HG03575 (cell line): ENCODE measurements around the gene ERGIC2.
"Not testable (repeated sequence)": the region's sequence is repeated elsewhere in the genome, so short reads cannot be mapped to it uniquely, and the experiment has no call there.

ENCODE experiments used
- ATAC-seq: cut with Tn5 transposase; IDR thresholded peaks from one replicate; pipeline ENCODE4 v1.9.1; 2021; ENCODE audit not compliant: unreplicated experiment, insufficient number of reproducible peaks, low FRiP score; ENCODE audit errors: extremely low read depth

ERGIC2 gene

GRCh38 chr12:29385194-29385593 lies 4.2 kb upstream of the ERGIC2 start:
- ATAC-seq = not testable (repeated sequence)

- no peak for ATAC-seq
These were observed 1.3 kb upstream of the ERGIC2 start for GRCh38 chr12:29382251-29382650.

- ATAC-seq = no peak
These were observed 4.9 kb downstream of the ERGIC2 start for GRCh38 chr12:29376118-29376517.

- no peak for ATAC-seq
These were observed 6.1 kb downstream of the ERGIC2 start for GRCh38 chr12:29374913-29375312.

GRCh38 chr12:29374012-29374411 lies 7.0 kb downstream of the ERGIC2 start:
- no peak for ATAC-seq

GRCh38 chr12:29365091-29365490 lies 15.9 kb downstream of the ERGIC2 start:
- ATAC-seq = no peak

- no peak for ATAC-seq
These were observed 26.0 kb downstream of the ERGIC2 start for GRCh38 chr12:29354954-29355353.

- no peak for ATAC-seq
These were observed 30.9 kb downstream of the ERGIC2 start for GRCh38 chr12:29350080-29350479.

- no peak for ATAC-seq
These were observed 34.1 kb downstream of the ERGIC2 start for GRCh38 chr12:29346769-29347421.

GRCh38 chr12:29343022-29343799 lies 37.8 kb downstream of the ERGIC2 start:
- no peak for ATAC-seq

- ATAC-seq = no peak
These were observed 43.6 kb downstream of the ERGIC2 start for GRCh38 chr12:29337325-29337724.

- no peak for ATAC-seq
These were observed 46.0 kb downstream of the ERGIC2 start for GRCh38 chr12:29334937-29335336.

GRCh38 chr12:29333178-29333577 lies 47.8 kb downstream of the ERGIC2 start:
- no peak for ATAC-seq

GRCh38 chr12:29329411-29329810 lies 51.6 kb downstream of the ERGIC2 start:
- ATAC-seq = no peak

GRCh38 chr12:29322157-29322556 lies 58.8 kb downstream of the ERGIC2 start:
- no peak for ATAC-seq

- ATAC-seq = no peak
These were observed 60.5 kb downstream of the ERGIC2 start for GRCh38 chr12:29320295-29321085.

- ATAC-seq = peak; percentile 97
These were observed 63.2 kb downstream of the ERGIC2 start for GRCh38 chr12:29317556-29318363.

GRCh38 chr12:29316752-29317151 lies 64.2 kb downstream of the ERGIC2 start:
- ATAC-seq = no peak

GRCh38 chr12:29314416-29314815 lies 66.6 kb downstream of the ERGIC2 start:
- no peak for ATAC-seq
